Kidney (tissue), 14 donors: ENCODE results near the gene FAM3C. TPM values are rescaled to one million over a fixed set of nuclear protein-coding genes. Genes with fewer than 3 reads are reported as not detected.

Source experiments
- DNase-seq, 5 donors: peaks; one replicate each; pipeline ENCODE4 v3.0.0-alpha.2; 2013 to 2020
- FAIRE-seq: peaks from 2 replicates; lab custom pipeline; 2012; peaks lifted over from hg19 to GRCh38; lab: Jason Lieb, UNC
- H3K27ac ChIP-seq, 2 donors: one replicate each; pipeline ENCODE4 v1.7.0; 2013; ENCODE audit warnings: low read depth in 2 of 2, low read length in 2 of 2, inconsistent platforms in 1 of 2
- H3K27me3 ChIP-seq: one replicate; pipeline ENCODE4 v1.7.1; 2013; ENCODE audit warnings: low read length, inconsistent platforms; ENCODE audit not compliant: control insufficient read depth, insufficient read depth
- H3K36me3 ChIP-seq, 3 donors: one replicate each; pipeline versions ENCODE4 v1.7.0 to v1.7.1; 2013; ENCODE audit warnings: low read length in 3 of 3, control low read depth in 1 of 3, inconsistent platforms in 1 of 3; ENCODE audit not compliant: insufficient read depth in 3 of 3, control insufficient read depth in 2 of 3
- H3K4me1 ChIP-seq, 3 donors: one replicate each; pipeline versions ENCODE4 v1.7.0 to v1.7.1; 2013; ENCODE audit warnings: low read length in 3 of 3, inconsistent platforms in 1 of 3, low read depth in 1 of 3; ENCODE audit not compliant: control insufficient read depth in 2 of 3, insufficient read depth in 2 of 3
- H3K4me3 ChIP-seq, 3 donors: one replicate each; pipeline versions ENCODE4 v1.7.0 to v1.8.1; 2013; ENCODE audit warnings: low read length in 3 of 3, control low read depth in 1 of 3, inconsistent platforms in 1 of 3
- H3K9ac ChIP-seq, 3 donors: one replicate each; pipeline versions ENCODE4 v1.7.0 to v1.7.1; 2013; ENCODE audit warnings: low read length in 3 of 3, control low read depth in 1 of 3, inconsistent platforms in 1 of 3
- H3K9me3 ChIP-seq, 3 donors: one replicate each; pipeline versions ENCODE4 v1.7.0 to v1.7.1; 2013; ENCODE audit warnings: low read length in 3 of 3, control low read depth in 1 of 3, inconsistent platforms in 1 of 3; ENCODE audit not compliant: control insufficient read depth in 2 of 3, insufficient read depth in 1 of 3
- CTCF ChIP-seq: IDR thresholded peaks from 3 replicates; pipeline ENCODE4 v1.5.1; 2012; ENCODE audit warnings: mild to moderate bottlenecking, moderate library complexity, borderline replicate concordance; ENCODE audit not compliant: insufficient read depth; ENCODE audit errors: extremely low read depth
- intact Hi-C: fragments of 100-400 bp; cut with DNase I; formaldehyde crosslinking; loops from one replicate; pipeline ENCODE4 v1.11.1; 2022
- polyA plus RNA-seq: library from polyadenylated mRNA; stranded (reverse); fragments of 350-450 nt; fragmentation: Illumina TruSeq; extraction: RNeasy Lipid Tissue Mini Kit (QIAGEN cat#74804); gene quantifications from one replicate; pipeline ENCODE4 v1.2.3, GENCODE V29; 2014; ENCODE audit warnings: low read depth, low replicate concordance; ENCODE audit not compliant: insufficient read depth
- total RNA-seq: library from RNA; stranded (reverse); fragmentation: NEBNext Ultra II Directional; extraction: Animal tissue kit (Norgen Biotek cat#: 25700); gene quantifications from one replicate; pipeline ENCODE4 v1.2.1, GENCODE V29; 2021
- donor health status: control.
- donor health status: control.
- donor health status: control.
- donor health status: control.
- donor health status: control.
- donor health status: DM: yes; HTN: yes; CAD: no.
- donor health status: Normal renal cell carcinoma (clear cell type).

Gene FAM3C
- total and polyA plus RNA-seq, 2 donors from 2014 or later, result 49.5 to 82.6 TPM

GRCh38 chr7:121372376-121373010 lies 23.6 kb downstream of the FAM3C start:
- Histone ChIP-seq H3K9ac (no peak overlapping the region), H3K36me3 (peaks cover 0 to 5% (median 1%) of the 10 kb centered on the region in 3 donors), H3K4me3 (no peak overlapping the region), H3K4me1 (peaks cover 0 to 4% (median 0%) of the 10 kb centered on the region in 3 donors), H3K27ac (no peak overlapping the region), H3K27me3 (no peaks in the 10 kb centered on the region), H3K9me3 (no peaks in the 10 kb centered on the region)
- FAIRE-seq (no peak), DNase-seq (peak in 1 of 5 donors; percentile 43)
- TF ChIP-seq CTCF, result no peak
- intact Hi-C loops, result no loop called here

DNA sequence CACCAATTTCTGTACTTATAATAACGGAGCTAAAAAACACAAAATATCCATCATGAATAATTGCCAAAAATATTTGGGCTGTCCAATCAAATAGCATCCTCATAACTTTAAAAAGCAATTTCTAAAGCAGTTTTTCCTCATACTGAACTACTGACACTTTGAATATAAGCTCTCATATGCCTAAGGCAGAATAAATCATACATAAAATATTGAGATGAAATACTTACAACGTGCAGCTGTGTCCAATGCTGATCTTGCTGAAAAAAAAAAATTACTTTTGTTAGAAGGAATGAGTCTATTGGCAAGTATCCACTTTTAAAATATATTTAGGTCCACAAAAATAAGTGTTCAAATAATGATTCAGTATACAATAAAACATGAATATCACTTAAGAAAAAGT lies 24.2 kb downstream of the FAM3C start:
- Histone ChIP-seq H3K9me3 (no peaks in the 10 kb centered on the region), H3K27ac (no peak overlapping the region), H3K4me3 (no peak overlapping the region), H3K4me1 (peaks cover 0 to 4% (median 0%) of the 10 kb centered on the region in 3 donors), H3K27me3 (no peaks in the 10 kb centered on the region), H3K9ac (no peak overlapping the region), H3K36me3 (peaks cover 0 to 5% (median 0%) of the 10 kb centered on the region in 3 donors)
- TF ChIP-seq CTCF, result no peak
- intact Hi-C loops, result no loop called here
- no peak for DNase-seq
- no peak for FAIRE-seq

DNA sequence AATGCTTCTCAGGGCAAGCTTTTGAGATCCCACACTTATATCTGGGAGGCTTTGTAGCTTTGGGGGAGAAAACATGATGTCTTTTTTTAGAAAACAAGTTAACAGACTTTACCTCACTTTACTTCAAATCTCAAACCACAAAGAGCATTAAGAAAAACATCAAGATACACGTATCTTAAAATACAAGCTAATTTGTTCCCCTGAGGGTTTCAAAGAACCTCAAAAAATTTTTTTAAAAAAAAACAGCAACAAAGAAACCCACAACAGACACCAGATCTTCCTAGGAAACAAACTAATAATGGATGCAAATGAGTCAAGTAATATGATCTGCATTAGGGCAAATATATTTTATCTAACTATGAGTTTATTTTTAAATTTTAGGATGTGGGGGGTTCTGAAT lies 24.7 kb downstream of the FAM3C start:
- H3K9me3 ChIP-seq, result no peaks in the 10 kb centered on the region
- intact Hi-C loops, result no loop called here
- H3K27ac ChIP-seq, result no peak overlapping the region
- FAIRE-seq (no peak), DNase-seq (no peak)
- no peak overlapping the region for H3K4me3 ChIP-seq
- no peak overlapping the region for H3K9ac ChIP-seq
- H3K27me3 ChIP-seq, result no peaks in the 10 kb centered on the region
- peaks cover 0 to 5% (median 0%) of the 10 kb centered on the region in 3 donors for H3K36me3 ChIP-seq
- no peak for TF ChIP-seq CTCF
- peaks cover 0 to 4% (median 0%) of the 10 kb centered on the region in 3 donors for H3K4me1 ChIP-seq
